GM08714 (cell line): ENCODE data around the gene CUL1.

Source experiments
- H3K4me3 ChIP-seq: fragments of 200-500 bp; sonication (Bioruptor generic); 2 replicates; pipeline ENCODE4 v1.5.1; 2014; ENCODE audit warnings: mild to moderate bottlenecking, low read length, inconsistent platforms
- ZNF274 ChIP-seq: IDR thresholded peaks from 2 replicates; pipeline ENCODE4 v1.6.1; 2012; ENCODE audit warnings: mild to moderate bottlenecking, low read depth, low read length

The CUL1 gene

GRCh38 chr7:148738737-148739535 is 40.2 kb downstream of the CUL1 start:
- H3K4me3 ChIP-seq = no peak overlapping the region
- TF ChIP-seq ZNF274 = no peak

GRCh38 chr7:148746135-148746534 is 47.4 kb downstream of the CUL1 start:
- H3K4me3 ChIP-seq = no peak overlapping the region
- no peak for TF ChIP-seq ZNF274

GRCh38 chr7:148747274-148747673 is 48.6 kb downstream of the CUL1 start:
- H3K4me3 ChIP-seq = no peak overlapping the region
- TF ChIP-seq ZNF274 = no peak

- no peak overlapping the region for H3K4me3 ChIP-seq
- TF ChIP-seq ZNF274 = no peak
These were observed 52.0 kb downstream of the CUL1 start for GRCh38 chr7:148750442-148751355.

- no peak overlapping the region for H3K4me3 ChIP-seq
- TF ChIP-seq ZNF274 = no peak
These were observed 54.5 kb downstream of the CUL1 start for GRCh38 chr7:148753224-148753623.

GRCh38 chr7:148754912-148755311 is 56.2 kb downstream of the CUL1 start:
- no peak for TF ChIP-seq ZNF274
- no peak overlapping the region for H3K4me3 ChIP-seq

GRCh38 chr7:148761499-148762278 is 63.0 kb downstream of the CUL1 start:
- no peak for TF ChIP-seq ZNF274
- no peak overlapping the region for H3K4me3 ChIP-seq

- H3K4me3 ChIP-seq = no peak overlapping the region
- TF ChIP-seq ZNF274 = no peak
These were observed 64.9 kb downstream of the CUL1 start for GRCh38 chr7:148763622-148764021.

GRCh38 chr7:148770004-148770403 is 71.3 kb downstream of the CUL1 start:
- no peak for TF ChIP-seq ZNF274
- H3K4me3 ChIP-seq = no peak overlapping the region

- no peak for TF ChIP-seq ZNF274
- no peak overlapping the region for H3K4me3 ChIP-seq
These were observed 73.8 kb downstream of the CUL1 start for GRCh38 chr7:148772297-148773089.

- no peak overlapping the region for H3K4me3 ChIP-seq
- no peak for TF ChIP-seq ZNF274
These were observed 74.6 kb downstream of the CUL1 start for GRCh38 chr7:148773334-148773733.

GRCh38 chr7:148774471-148774870 is 75.8 kb downstream of the CUL1 start:
- H3K4me3 ChIP-seq = no peak overlapping the region
- TF ChIP-seq ZNF274 = no peak

- TF ChIP-seq ZNF274 = no peak
- no peak overlapping the region for H3K4me3 ChIP-seq
These were observed 84.2 kb downstream of the CUL1 start for GRCh38 chr7:148782757-148783456.
